Adrenal gland (tissue), 5 donors: ENCODE data around the gene ST3GAL3.

Experiments used
- CTCF ChIP-seq, 6 experiments: fragments of 450-650 bp in 4 of 6; fragments of 200-600 bp in 2 of 6; sonication (generic) in 1 of 6; IDR thresholded peaks; 1 replicate in 5 of 6; 2 replicates in 1 of 6; pipeline versions ENCODE4 v1.5.1 to v1.8.0; 2016 to 2021; ENCODE audit warnings: antibody characterized with exemption in 6 of 6, mild to moderate bottlenecking in 2 of 6, moderate library complexity in 1 of 6
- POLR2A ChIP-seq, 2 donors: fragments of 450-650 bp; IDR thresholded peaks; one replicate each; pipeline ENCODE4 v1.6.1; 2017; ENCODE audit warnings: antibody characterized with exemption in 2 of 2, mild to moderate bottlenecking in 2 of 2, moderate library complexity in 1 of 2
- donor health status: DM: no; HTN: no; CAD: no.

- TF ChIP-seq CTCF (IDR thresholded peaks at IDR 0.05) (no peak), POLR2A (IDR thresholded peaks at IDR 0.05) (no peak)
These were observed 272.4 kb downstream of the ST3GAL3 start for GRCh38 chr1:43979528-43980254.
